Panc1 (cell line): Measurements from ENCODE around the gene APOO.

ENCODE experiments used
- TCF7L2 ChIP-seq: IDR thresholded peaks from 2 replicates; pipeline ENCODE4 v1.6.1; 2011; ENCODE audit warnings: mild to moderate bottlenecking, low read depth, low read length, inconsistent platforms
- TF ChIP-seq, protein P1 (sequence below): fragments of 450-650 bp; IDR thresholded peaks from 2 replicates; pipeline ENCODE4 v1.5.1; 2017; ENCODE audit warnings: mild to moderate bottlenecking
- TF ChIP-seq, protein P2 (sequence below), 2 experiments: IDR thresholded peaks; 2 replicates each; pipeline ENCODE4 v1.6.1; 2011 to 2012; ENCODE audit warnings: low read depth in 2 of 2, control low read depth in 1 of 2, low read length in 1 of 2, mild to moderate bottlenecking in 1 of 2, moderate library complexity in 1 of 2; ENCODE audit not compliant: insufficient read depth in 1 of 2

DNA sequence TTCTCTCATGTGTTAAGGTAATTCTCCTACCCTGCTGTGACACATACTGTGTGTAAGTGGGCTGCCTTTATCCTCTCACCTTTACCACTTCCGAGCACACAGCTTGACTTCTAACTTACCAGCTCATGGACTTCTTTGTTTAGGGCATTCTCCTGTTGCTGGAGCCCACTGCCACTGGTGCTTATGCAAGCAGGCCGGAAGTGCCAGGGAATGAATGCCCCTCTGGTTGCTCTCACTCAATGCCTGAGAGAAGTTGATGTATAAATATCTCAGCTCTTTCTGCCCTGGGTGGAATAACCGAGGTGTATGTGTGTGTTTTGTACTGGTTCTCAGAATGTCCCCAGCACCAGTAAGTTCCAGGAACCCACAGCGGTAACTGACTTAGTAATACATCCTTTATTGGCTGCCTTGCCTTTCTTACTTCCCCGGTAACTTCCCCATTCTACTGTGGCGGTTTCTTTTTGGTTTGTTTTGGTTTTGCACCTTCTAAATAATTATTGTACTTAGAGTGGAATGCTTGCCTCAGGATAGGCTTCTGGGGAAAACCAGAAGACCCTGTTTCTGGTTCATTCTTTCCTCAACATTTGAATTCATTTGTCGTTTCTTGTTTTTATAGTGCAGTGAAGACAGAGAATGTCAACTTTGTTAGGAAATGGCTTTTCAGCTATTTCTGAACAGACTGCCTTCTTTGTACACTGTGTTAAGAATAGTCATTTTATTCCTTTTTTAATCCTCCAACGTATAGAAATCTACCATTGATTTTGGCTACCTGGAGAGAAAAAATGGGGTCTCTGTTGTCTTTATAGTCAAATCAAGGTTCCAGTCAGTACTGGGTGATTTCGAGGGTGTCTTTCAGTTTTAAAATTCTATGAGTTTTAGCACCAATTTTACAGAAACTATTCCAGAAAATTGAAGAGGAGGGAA lies 45.5 kb upstream of the APOO start:
- TF ChIP-seq, protein P1, sequence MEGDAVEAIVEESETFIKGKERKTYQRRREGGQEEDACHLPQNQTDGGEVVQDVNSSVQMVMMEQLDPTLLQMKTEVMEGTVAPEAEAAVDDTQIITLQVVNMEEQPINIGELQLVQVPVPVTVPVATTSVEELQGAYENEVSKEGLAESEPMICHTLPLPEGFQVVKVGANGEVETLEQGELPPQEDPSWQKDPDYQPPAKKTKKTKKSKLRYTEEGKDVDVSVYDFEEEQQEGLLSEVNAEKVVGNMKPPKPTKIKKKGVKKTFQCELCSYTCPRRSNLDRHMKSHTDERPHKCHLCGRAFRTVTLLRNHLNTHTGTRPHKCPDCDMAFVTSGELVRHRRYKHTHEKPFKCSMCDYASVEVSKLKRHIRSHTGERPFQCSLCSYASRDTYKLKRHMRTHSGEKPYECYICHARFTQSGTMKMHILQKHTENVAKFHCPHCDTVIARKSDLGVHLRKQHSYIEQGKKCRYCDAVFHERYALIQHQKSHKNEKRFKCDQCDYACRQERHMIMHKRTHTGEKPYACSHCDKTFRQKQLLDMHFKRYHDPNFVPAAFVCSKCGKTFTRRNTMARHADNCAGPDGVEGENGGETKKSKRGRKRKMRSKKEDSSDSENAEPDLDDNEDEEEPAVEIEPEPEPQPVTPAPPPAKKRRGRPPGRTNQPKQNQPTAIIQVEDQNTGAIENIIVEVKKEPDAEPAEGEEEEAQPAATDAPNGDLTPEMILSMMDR: no peak
- TF ChIP-seq, protein P2, sequence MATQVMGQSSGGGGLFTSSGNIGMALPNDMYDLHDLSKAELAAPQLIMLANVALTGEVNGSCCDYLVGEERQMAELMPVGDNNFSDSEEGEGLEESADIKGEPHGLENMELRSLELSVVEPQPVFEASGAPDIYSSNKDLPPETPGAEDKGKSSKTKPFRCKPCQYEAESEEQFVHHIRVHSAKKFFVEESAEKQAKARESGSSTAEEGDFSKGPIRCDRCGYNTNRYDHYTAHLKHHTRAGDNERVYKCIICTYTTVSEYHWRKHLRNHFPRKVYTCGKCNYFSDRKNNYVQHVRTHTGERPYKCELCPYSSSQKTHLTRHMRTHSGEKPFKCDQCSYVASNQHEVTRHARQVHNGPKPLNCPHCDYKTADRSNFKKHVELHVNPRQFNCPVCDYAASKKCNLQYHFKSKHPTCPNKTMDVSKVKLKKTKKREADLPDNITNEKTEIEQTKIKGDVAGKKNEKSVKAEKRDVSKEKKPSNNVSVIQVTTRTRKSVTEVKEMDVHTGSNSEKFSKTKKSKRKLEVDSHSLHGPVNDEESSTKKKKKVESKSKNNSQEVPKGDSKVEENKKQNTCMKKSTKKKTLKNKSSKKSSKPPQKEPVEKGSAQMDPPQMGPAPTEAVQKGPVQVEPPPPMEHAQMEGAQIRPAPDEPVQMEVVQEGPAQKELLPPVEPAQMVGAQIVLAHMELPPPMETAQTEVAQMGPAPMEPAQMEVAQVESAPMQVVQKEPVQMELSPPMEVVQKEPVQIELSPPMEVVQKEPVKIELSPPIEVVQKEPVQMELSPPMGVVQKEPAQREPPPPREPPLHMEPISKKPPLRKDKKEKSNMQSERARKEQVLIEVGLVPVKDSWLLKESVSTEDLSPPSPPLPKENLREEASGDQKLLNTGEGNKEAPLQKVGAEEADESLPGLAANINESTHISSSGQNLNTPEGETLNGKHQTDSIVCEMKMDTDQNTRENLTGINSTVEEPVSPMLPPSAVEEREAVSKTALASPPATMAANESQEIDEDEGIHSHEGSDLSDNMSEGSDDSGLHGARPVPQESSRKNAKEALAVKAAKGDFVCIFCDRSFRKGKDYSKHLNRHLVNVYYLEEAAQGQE (IDR thresholded peaks at IDR 0.05; ENCODE audit: insufficient read depth in 1 of 2, low read depth in 2 of 2, low read length in 1 of 2): no peak
- no peak for TF ChIP-seq TCF7L2
